Measurements from ENCODE around the gene IL7R.

- no peak for TF ChIP-seq EZH2 (IDR thresholded peaks at IDR 0.05; ENCODE audit: borderline replicate concordance)
- no peak for TF ChIP-seq CTCF (IDR thresholded peaks at IDR 0.05; ENCODE audit: poor library complexity)
These were observed 23.9 kb upstream of the IL7R start for GRCh38 chr5:35832762-35833161.

All from hepatocyte (in vitro differentiated cells).